ENCODE measurements around the gene GTF2IRD1. TPM values are rescaled to one million over a fixed set of nuclear protein-coding genes. Genes with fewer than 3 reads are reported as not detected.
"Not testable (repeated sequence)": the region's sequence is repeated elsewhere in the genome, so short reads cannot be mapped to it uniquely, and the experiment has no call there.

Gene GTF2IRD1
- total RNA-seq, 1 donor from 2014 or later, result 48.7 TPM

- H3K36me3 Mint-ChIP-seq (ENCODE audit: unreplicated experiment), result peaks cover 18% of the 10 kb centered on the region
- no peak overlapping the region for H3K4me3 Mint-ChIP-seq (ENCODE audit: unreplicated experiment)
These were observed 39.6 kb downstream of the GTF2IRD1 start for GRCh38 chr7:74493295-74493694.

GRCh38 chr7:74494076-74494548 lies 40.4 kb downstream of the GTF2IRD1 start:
- Mint-ChIP-seq H3K9me3 (ENCODE audit: unreplicated experiment) (peaks cover 8% of the 10 kb centered on the region), H3K27ac (ENCODE audit: unreplicated experiment) (no peak overlapping the region), H3K4me3 (ENCODE audit: unreplicated experiment) (no peak overlapping the region), H3K4me1 (ENCODE audit: unreplicated experiment) (peaks cover 5% of the 10 kb centered on the region), H3K36me3 (ENCODE audit: unreplicated experiment) (peaks cover 18% of the 10 kb centered on the region), H3K27me3 (ENCODE audit: unreplicated experiment) (no peaks in the 10 kb centered on the region)
- no peak for DNase-seq (ENCODE audit: extremely low spot score, unreplicated experiment)
- TF ChIP-seq CTCF (IDR thresholded peaks at IDR 0.05), result no peak

More at GRCh38 chr7:74493295-74493694, 39.6 kb downstream of the GTF2IRD1 start:
- TF ChIP-seq CTCF (IDR thresholded peaks at IDR 0.05), result no peak
- no peak overlapping the region for H3K27ac Mint-ChIP-seq (ENCODE audit: unreplicated experiment)
- peaks cover 6% of the 10 kb centered on the region for H3K4me1 Mint-ChIP-seq (ENCODE audit: unreplicated experiment)
- peaks cover 8% of the 10 kb centered on the region for H3K9me3 Mint-ChIP-seq (ENCODE audit: unreplicated experiment)
- DNase-seq (ENCODE audit: extremely low spot score, unreplicated experiment), result no peak
- H3K27me3 Mint-ChIP-seq (ENCODE audit: unreplicated experiment), result no peaks in the 10 kb centered on the region

GRCh38 chr7:74495112-74496086 lies 41.7 kb downstream of the GTF2IRD1 start:
- no peak for TF ChIP-seq CTCF (IDR thresholded peaks at IDR 0.05)
- Mint-ChIP-seq H3K36me3 (ENCODE audit: unreplicated experiment) (peaks cover 18% of the 10 kb centered on the region), H3K4me1 (ENCODE audit: unreplicated experiment) (peaks cover 5% of the 10 kb centered on the region), H3K4me3 (ENCODE audit: unreplicated experiment) (no peak overlapping the region), H3K27ac (ENCODE audit: unreplicated experiment) (peak overlapping the region; percentile 31), H3K27me3 (ENCODE audit: unreplicated experiment) (no peaks in the 10 kb centered on the region), H3K9me3 (ENCODE audit: unreplicated experiment) (peaks cover 8% of the 10 kb centered on the region)
- no peak for DNase-seq (ENCODE audit: extremely low spot score, unreplicated experiment)

DNA sequence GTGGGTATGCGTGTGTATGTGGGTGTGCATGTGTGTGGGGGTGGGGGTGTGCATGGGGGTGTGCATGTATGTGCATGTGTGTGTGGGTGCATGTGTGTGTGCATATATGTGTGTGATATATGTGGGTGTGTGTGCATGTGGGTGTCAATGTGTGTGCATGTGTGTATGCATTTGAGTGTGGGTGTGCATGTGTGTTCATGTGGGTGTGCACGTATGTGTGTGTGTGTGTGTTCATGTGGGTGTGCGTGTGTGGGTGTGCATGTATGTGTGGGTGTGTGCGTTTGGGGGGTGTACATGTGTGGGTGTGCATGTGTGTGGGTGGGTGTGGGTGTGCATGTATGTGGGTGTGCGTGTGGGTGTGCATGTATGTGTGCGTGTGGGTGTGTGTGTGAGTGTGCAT lies 42.6 kb downstream of the GTF2IRD1 start:
- H3K9me3 Mint-ChIP-seq (ENCODE audit: unreplicated experiment), result peaks cover 8% of the 10 kb centered on the region
- H3K4me1 Mint-ChIP-seq (ENCODE audit: unreplicated experiment), result peaks cover 5% of the 10 kb centered on the region
- H3K36me3 Mint-ChIP-seq (ENCODE audit: unreplicated experiment), result peaks cover 19% of the 10 kb centered on the region
- H3K27me3 Mint-ChIP-seq (ENCODE audit: unreplicated experiment), result no peaks in the 10 kb centered on the region
- no peak overlapping the region for H3K27ac Mint-ChIP-seq (ENCODE audit: unreplicated experiment)
- TF ChIP-seq CTCF (IDR thresholded peaks at IDR 0.05), result no peak
- no peak for DNase-seq (ENCODE audit: extremely low spot score, unreplicated experiment)
- no peak overlapping the region for H3K4me3 Mint-ChIP-seq (ENCODE audit: unreplicated experiment)

DNA sequence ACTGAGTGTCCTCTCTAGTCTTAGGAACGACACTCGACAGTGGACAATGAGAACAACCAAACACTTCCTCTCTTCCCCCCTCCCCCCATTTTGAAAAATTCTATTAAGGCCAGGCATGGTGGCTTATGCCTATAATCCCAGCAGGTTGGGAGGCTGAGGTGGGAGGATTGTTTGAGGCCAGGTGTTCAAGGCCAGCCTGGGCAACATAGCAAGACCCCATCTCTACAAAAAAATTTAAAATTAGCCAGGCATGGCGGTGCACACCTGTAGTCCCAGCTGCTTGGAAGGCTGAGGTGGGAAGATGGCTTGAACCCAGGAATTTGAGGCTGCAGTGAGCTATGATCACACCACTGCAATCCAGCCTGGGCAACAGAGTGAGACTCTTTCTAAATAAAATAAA lies 43.1 kb downstream of the GTF2IRD1 start:
- H3K4me1 Mint-ChIP-seq (ENCODE audit: unreplicated experiment), result not testable (repeated sequence)

More for the DNA sequence above, 43.1 kb downstream of the GTF2IRD1 start:
- H3K27me3 Mint-ChIP-seq (ENCODE audit: unreplicated experiment); H3K27ac Mint-ChIP-seq (ENCODE audit: unreplicated experiment); H3K9me3 Mint-ChIP-seq (ENCODE audit: unreplicated experiment); H3K4me3 Mint-ChIP-seq (ENCODE audit: unreplicated experiment); DNase-seq (ENCODE audit: extremely low spot score, unreplicated experiment): not testable (repeated sequence)
- peaks cover 16% of the 10 kb centered on the region for H3K36me3 Mint-ChIP-seq (ENCODE audit: unreplicated experiment)

All from osteocyte (in vitro differentiated cells).